Coronary artery (tissue), 2 donors: ENCODE data around the gene WDPCP.
"Not testable (repeated sequence)": the region's sequence is repeated elsewhere in the genome, so short reads cannot be mapped to it uniquely, and the experiment has no call there.

Experiments used
- DNase-seq: peaks from one replicate; pipeline ENCODE4 v3.0.0-alpha.2; 2017; ENCODE audit warnings: low spot score
- H3K27ac ChIP-seq, 2 donors: fragments of 200-600 bp; sonication (generic); one replicate each; pipeline ENCODE4 v1.5.1; 2016 to 2019
- H3K4me3 ChIP-seq: fragments of 200-600 bp; sonication (generic); 2 replicates; pipeline ENCODE4 v1.5.1; 2016; ENCODE audit warnings: mild to moderate bottlenecking, moderate library complexity
- CTCF ChIP-seq: fragments of 200-600 bp; sonication (generic); IDR thresholded peaks from one replicate; pipeline ENCODE4 v1.5.1; 2019; ENCODE audit warnings: antibody characterized with exemption

Gene WDPCP

GRCh38 chr2:63192889-63193774, 395.1 kb downstream of the WDPCP start:
- no peak for DNase-seq
- H3K27ac ChIP-seq: no peak overlapping the region
- TF ChIP-seq CTCF: no peak
- H3K4me3 ChIP-seq: no peak overlapping the region

GRCh38 chr2:63192169-63192888, 395.9 kb downstream of the WDPCP start:
- no peak for DNase-seq
- H3K4me3 ChIP-seq: no peak overlapping the region
- TF ChIP-seq CTCF: no peak
- no peak overlapping the region for H3K27ac ChIP-seq

- Histone ChIP-seq H3K27ac (no peak overlapping the region), H3K4me3 (no peak overlapping the region)
- no peak for TF ChIP-seq CTCF
- no peak for DNase-seq
Observed at GRCh38 chr2:63189026-63189425, 399.3 kb downstream of the WDPCP start.

DNA sequence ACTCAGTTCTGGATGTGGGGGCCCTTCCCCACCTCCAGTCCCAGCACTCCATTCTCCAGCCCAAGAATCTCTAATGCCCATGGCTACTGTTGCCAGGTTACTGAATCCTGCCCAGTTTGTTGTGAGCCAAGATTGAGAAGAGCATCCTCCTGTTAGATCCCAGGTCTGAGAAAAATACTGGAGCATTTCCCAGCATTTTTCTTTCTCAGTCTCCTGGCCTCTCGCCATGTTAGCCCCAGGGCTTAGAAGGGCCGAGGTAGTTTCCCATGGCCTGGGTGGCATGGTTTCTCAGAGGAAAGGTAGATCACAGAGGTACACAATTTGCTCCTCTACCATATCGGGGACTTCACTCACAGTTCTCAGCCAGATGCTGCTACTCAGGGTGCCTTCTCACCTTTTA, 401.9 kb downstream of the WDPCP start:
- no peak for DNase-seq
- no peak for TF ChIP-seq CTCF
- Histone ChIP-seq H3K4me3 (no peak overlapping the region), H3K27ac (no peak overlapping the region)

DNA sequence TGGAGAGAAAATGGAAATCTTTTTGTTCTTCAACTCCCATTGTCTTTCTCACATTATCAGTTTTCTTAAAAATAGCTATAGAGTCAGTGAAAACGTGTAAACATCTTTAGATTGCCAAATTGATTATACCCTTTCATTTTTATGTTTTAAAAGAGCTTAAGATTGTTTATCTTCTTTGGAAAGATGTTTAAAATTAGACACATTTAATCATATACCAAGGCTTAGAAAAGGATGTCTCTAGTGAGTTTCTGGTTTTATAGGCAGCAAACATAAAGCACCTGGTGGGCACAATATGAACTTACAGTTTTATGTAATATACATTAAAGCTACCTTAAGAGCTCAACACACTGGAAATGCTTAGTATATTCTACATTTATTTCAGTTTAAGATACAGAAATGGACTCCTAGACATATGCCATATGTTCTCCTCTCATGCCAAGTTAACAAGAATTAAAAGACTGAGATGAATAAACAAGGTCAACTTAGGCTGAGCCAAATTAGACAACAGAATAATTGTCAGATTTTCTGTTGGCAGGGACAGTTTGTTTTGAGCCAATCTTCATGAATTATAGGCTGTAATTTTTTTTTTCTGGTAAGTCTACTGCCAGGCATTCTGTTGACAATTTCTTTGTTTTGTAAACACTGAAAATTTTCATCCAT, 425.0 kb downstream of the WDPCP start:
- H3K27ac ChIP-seq: no peak overlapping the region
- no peak overlapping the region for H3K4me3 ChIP-seq
- no peak for TF ChIP-seq CTCF
- DNase-seq: no peak

DNA sequence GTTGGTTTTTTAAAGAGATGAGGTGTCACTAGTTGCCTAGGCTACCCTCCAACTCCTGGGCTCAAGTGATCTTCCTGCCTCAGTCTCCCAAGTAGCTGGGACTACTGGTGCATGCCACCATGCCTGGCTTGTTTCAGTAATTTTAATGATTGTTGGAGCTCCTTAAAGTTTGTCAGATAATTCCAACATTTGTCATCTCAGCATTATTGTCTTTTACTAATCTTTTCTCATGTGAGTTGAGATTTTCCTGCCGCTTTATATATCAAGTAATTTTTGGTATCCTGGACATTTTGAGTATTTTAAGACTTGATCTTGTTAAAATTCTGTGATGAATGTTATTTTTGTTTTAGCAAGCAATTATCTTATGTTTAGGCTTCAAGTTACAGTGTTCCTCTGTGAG, 429.0 kb downstream of the WDPCP start:
- TF ChIP-seq CTCF: no peak
- H3K4me3 ChIP-seq: no peak overlapping the region
- no peak for DNase-seq
- no peak overlapping the region for H3K27ac ChIP-seq

DNA sequence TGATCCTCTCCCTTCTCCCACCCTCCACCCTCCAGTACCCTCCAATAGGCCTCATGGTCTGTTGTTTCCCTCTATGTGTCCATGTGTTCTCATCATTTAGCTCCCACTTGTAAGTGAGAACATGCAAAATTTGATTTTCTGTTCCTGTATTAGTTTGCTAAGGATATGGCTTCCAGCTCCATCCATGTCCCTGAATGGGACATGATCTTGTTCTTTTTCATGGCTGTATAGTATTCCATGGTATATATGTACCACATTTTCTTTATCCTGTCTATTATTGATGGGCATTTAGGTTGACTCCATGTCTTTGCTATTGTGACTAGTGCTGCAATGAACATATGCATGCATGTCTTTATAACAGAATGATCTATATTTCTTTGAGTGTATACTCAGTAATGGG, 451.6 kb downstream of the WDPCP start:
- not testable (repeated sequence) for DNase-seq, H3K27ac ChIP-seq, H3K4me3 ChIP-seq
